ENCODE measurements around the gene BCL2L14. TPM values are rescaled to one million over a fixed set of nuclear protein-coding genes. Genes with fewer than 3 reads are reported as not detected.

The BCL2L14 gene
- total and polyA plus RNA-seq, 9 of the 15 experiments (the other 6 are each of a cell fraction or from before 2014, with no cell fraction given), result not detected

- TF ChIP-seq KLF13 (tag; IDR thresholded peaks at IDR 0.05; ENCODE audit: borderline replicate concordance, low read depth), result no peak
- TF ChIP-seq U2AF2 (optimal IDR thresholded peaks at IDR 0.05; ENCODE audit: low read depth, low read length), result no peak
- TF ChIP-seq PKNOX1 (IDR thresholded peaks at IDR 0.05), result no peak
- no peak for TF ChIP-seq ZBTB7A (IDR thresholded peaks at IDR 0.05; ENCODE audit: borderline replicate concordance, control insufficient read depth, low read depth, low read length)
- no peak for TF ChIP-seq TRIM25 (IDR thresholded peaks at IDR 0.05; ENCODE audit: borderline replicate concordance)
- no peak for TF ChIP-seq EWSR1 (IDR thresholded peaks at IDR 0.05; ENCODE audit: borderline replicate concordance, low read depth, partially characterized antibody)
- no peak for TF ChIP-seq PHF21A (IDR thresholded peaks at IDR 0.05; ENCODE audit: borderline replicate concordance, low read depth)
- no peak for TF ChIP-seq IRF2 (CRISPR knock-in tag; IDR thresholded peaks at IDR 0.05)
- TF ChIP-seq MAZ (CRISPR knock-in tag; conservative IDR thresholded peaks at IDR 0.05 in 1 of 2, IDR thresholded peaks at IDR 0.05 in 1 of 2), result no peak
- TF ChIP-seq ZNF165 (CRISPR knock-in tag; IDR thresholded peaks at IDR 0.05; ENCODE audit: borderline replicate concordance), result no peak
These were observed 16.9 kb downstream of the BCL2L14 start (continued) for GRCh38 chr12:12087693-12088034.

Data from K562 (cell line).